HG02884 (cell line): ENCODE results near the gene ZNF276.

Experiments used
- ATAC-seq: cut with Tn5 transposase; IDR thresholded peaks from one replicate; pipeline ENCODE4 v1.9.1; 2021; ENCODE audit warnings: mild to moderate bottlenecking, moderate library complexity; ENCODE audit not compliant: unreplicated experiment

The ZNF276 gene

GRCh38 chr16:89711601-89712273, 9.6 kb upstream of the ZNF276 start:
- ATAC-seq = no peak

- ATAC-seq = no peak
Measured at GRCh38 chr16:89712274-89712781, 9.0 kb upstream of the ZNF276 start.

GRCh38 chr16:89716493-89716892, 4.8 kb upstream of the ZNF276 start:
- no peak for ATAC-seq

GRCh38 chr16:89716916-89717687, 4.2 kb upstream of the ZNF276 start:
- no peak for ATAC-seq

- ATAC-seq = no peak
Measured at GRCh38 chr16:89717688-89718505, 3.4 kb upstream of the ZNF276 start.

GRCh38 chr16:89720551-89720812, 855 bp upstream of the ZNF276 start:
- peak; percentile 4 for ATAC-seq

- peak; percentile 17 for ATAC-seq
Measured at GRCh38 chr16:89721546-89722391, 432 bp downstream of the ZNF276 start.

GRCh38 chr16:89722392-89723278, 1.3 kb downstream of the ZNF276 start:
- no peak for ATAC-seq

GRCh38 chr16:89723279-89724250, 2.2 kb downstream of the ZNF276 start:
- ATAC-seq = no peak

- ATAC-seq = no peak
Measured at GRCh38 chr16:89727406-89728120, 6.2 kb downstream of the ZNF276 start.

- ATAC-seq = no peak
Measured at GRCh38 chr16:89729293-89729692, 8.0 kb downstream of the ZNF276 start.

- no peak for ATAC-seq
Measured at GRCh38 chr16:89729863-89730593, 8.7 kb downstream of the ZNF276 start.

GRCh38 chr16:89730610-89731234, 9.4 kb downstream of the ZNF276 start:
- no peak for ATAC-seq

- ATAC-seq = no peak
Measured at GRCh38 chr16:89732142-89732917, 11.0 kb downstream of the ZNF276 start.

- no peak for ATAC-seq
Measured at GRCh38 chr16:89732918-89733242, 11.5 kb downstream of the ZNF276 start.

GRCh38 chr16:89733322-89733721, 12.0 kb downstream of the ZNF276 start:
- ATAC-seq = no peak
